ENCODE measurements around the gene PKNOX2. TPM values are rescaled to one million over a fixed set of nuclear protein-coding genes. Genes with fewer than 3 reads are reported as not detected.

The PKNOX2 gene
- total RNA-seq, 1 experiment from 2014 or later = not detected

GRCh38 chr11:125422681-125423080 lies 258.1 kb downstream of the PKNOX2 start:
- Histone ChIP-seq H3K9me3 (no peaks in the 10 kb centered on the region), H3K4me1 (no peaks in the 10 kb centered on the region), H3K36me3 (ENCODE audit: control insufficient read depth, insufficient read depth, low read length) (no peaks in the 10 kb centered on the region), H3K4me3 (ENCODE audit: low read depth, low read length) (no peak overlapping the region), H3K27me3 (replicated peaks; ENCODE audit: control insufficient read depth, insufficient read depth, low read length) (peaks cover 7% of the 10 kb centered on the region)
- no TSS peak for BruUV-seq (replicated peaks)
- POLR2A ChIA-PET = no interaction called here
- intact Hi-C loops (cut with micrococcal nuclease; ENCODE audit: unreplicated experiment) = no loop called here
- H3K27me3 Mint-ChIP-seq (ENCODE audit: insufficient read depth, unreplicated experiment) = peaks cover 26% of the 10 kb centered on the region
- H3K36me3 Mint-ChIP-seq (ENCODE audit: insufficient read depth, unreplicated experiment) = no peaks in the 10 kb centered on the region
- no peak for TF ChIP-seq CTCF (IDR thresholded peaks at IDR 0.05; ENCODE audit: insufficient read depth in 1 of 2, low read depth in 1 of 2, low read length in 1 of 2, severe bottlenecking in 1 of 2, unreplicated experiment in 1 of 2)
- no peak overlapping the region for H3K27ac Mint-ChIP-seq (ENCODE audit: unreplicated experiment)
- H3K9me3 Mint-ChIP-seq (ENCODE audit: unreplicated experiment) = no peaks in the 10 kb centered on the region
- CTCF ChIA-PET = interaction anchor here (0.6 kb wide), 2 partner anchors 31 to 511 kb away, joined by 3 to 4 read pairs; no protein-coding TSS in a partner anchor
- no peak overlapping the region for H3K4me3 Mint-ChIP-seq (ENCODE audit: unreplicated experiment)
- H3K4me1 Mint-ChIP-seq (ENCODE audit: low read depth, unreplicated experiment) = no peaks in the 10 kb centered on the region
- no peak for DNase-seq

- H3K36me3 ChIP-seq (ENCODE audit: control insufficient read depth, insufficient read depth, low read length) = no peaks in the 10 kb centered on the region
- H3K4me3 Mint-ChIP-seq (ENCODE audit: unreplicated experiment) = no peak overlapping the region
- intact Hi-C loops (cut with micrococcal nuclease; ENCODE audit: unreplicated experiment) = no loop called here
- H3K27me3 ChIP-seq (replicated peaks; ENCODE audit: control insufficient read depth, insufficient read depth, low read length) = peaks cover 7% of the 10 kb centered on the region
- H3K4me3 ChIP-seq (ENCODE audit: low read depth, low read length) = no peak overlapping the region
- TF ChIP-seq CTCF (IDR thresholded peaks at IDR 0.05; ENCODE audit: insufficient read depth in 1 of 2, low read depth in 1 of 2, low read length in 1 of 2, severe bottlenecking in 1 of 2, unreplicated experiment in 1 of 2) = no peak
- no TSS peak for BruUV-seq (replicated peaks)
- H3K27me3 Mint-ChIP-seq (ENCODE audit: insufficient read depth, unreplicated experiment) = peaks cover 26% of the 10 kb centered on the region
- H3K9me3 ChIP-seq = no peaks in the 10 kb centered on the region
- H3K4me1 ChIP-seq = no peaks in the 10 kb centered on the region
- no peaks in the 10 kb centered on the region for H3K9me3 Mint-ChIP-seq (ENCODE audit: unreplicated experiment)
- POLR2A ChIA-PET = no interaction called here
- no peak overlapping the region for H3K27ac Mint-ChIP-seq (ENCODE audit: unreplicated experiment)
- no peaks in the 10 kb centered on the region for H3K4me1 Mint-ChIP-seq (ENCODE audit: low read depth, unreplicated experiment)
- H3K36me3 Mint-ChIP-seq (ENCODE audit: insufficient read depth, unreplicated experiment) = no peaks in the 10 kb centered on the region
- CTCF ChIA-PET = no interaction called here
- DNase-seq = no peak
Observed at GRCh38 chr11:125423247-125423849, 258.8 kb downstream of the PKNOX2 start.

GRCh38 chr11:125425601-125426000 lies 261.1 kb downstream of the PKNOX2 start:
- H3K4me1 ChIP-seq = no peaks in the 10 kb centered on the region
- Mint-ChIP-seq H3K4me3 (ENCODE audit: unreplicated experiment) (no peak overlapping the region), H3K9me3 (ENCODE audit: unreplicated experiment) (no peaks in the 10 kb centered on the region), H3K27ac (ENCODE audit: unreplicated experiment) (no peak overlapping the region), H3K36me3 (ENCODE audit: insufficient read depth, unreplicated experiment) (no peaks in the 10 kb centered on the region), H3K4me1 (ENCODE audit: low read depth, unreplicated experiment) (no peaks in the 10 kb centered on the region), H3K27me3 (ENCODE audit: insufficient read depth, unreplicated experiment) (peaks cover 26% of the 10 kb centered on the region)
- no peak for TF ChIP-seq CTCF (IDR thresholded peaks at IDR 0.05; ENCODE audit: insufficient read depth in 1 of 2, low read depth in 1 of 2, low read length in 1 of 2, severe bottlenecking in 1 of 2, unreplicated experiment in 1 of 2)
- CTCF ChIA-PET = interaction anchor here (0.6 kb wide), 1 partner anchor 10 kb away, joined by 4 read pairs; no protein-coding TSS in a partner anchor
- H3K36me3 ChIP-seq (ENCODE audit: control insufficient read depth, insufficient read depth, low read length) = no peaks in the 10 kb centered on the region
- POLR2A ChIA-PET = no interaction called here
- no peak for DNase-seq
- H3K4me3 ChIP-seq (ENCODE audit: low read depth, low read length) = no peak overlapping the region
- peaks cover 7% of the 10 kb centered on the region for H3K27me3 ChIP-seq (replicated peaks; ENCODE audit: control insufficient read depth, insufficient read depth, low read length)
- no peaks in the 10 kb centered on the region for H3K9me3 ChIP-seq
- intact Hi-C loops (cut with micrococcal nuclease; ENCODE audit: unreplicated experiment) = loop anchor here (5.0 kb wide), 1 partner anchor 447 kb away; no protein-coding TSS in a partner anchor
- BruUV-seq (replicated peaks) = no TSS peak

Data from Caco-2 (cell line).